Measurements from ENCODE around the gene CEMIP2.

DNA sequence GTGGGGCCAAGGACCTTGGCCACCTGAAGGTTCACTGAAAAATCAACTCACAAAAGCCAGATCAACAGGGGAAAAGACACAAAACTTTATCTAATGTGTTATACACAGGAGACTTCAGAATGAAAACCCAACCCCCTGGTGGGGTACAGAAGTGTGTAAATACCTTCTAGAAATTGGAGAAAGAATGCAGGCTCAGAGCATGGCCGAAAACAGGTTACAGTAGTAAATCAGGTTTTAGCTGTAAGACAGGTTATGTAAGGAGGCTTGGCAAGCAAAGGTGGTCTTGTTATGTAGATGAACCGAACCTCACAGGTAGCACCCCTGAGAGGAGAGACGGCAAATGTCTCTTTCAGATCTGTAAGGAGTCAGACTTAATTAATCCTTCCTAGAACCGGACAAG lies 10.0 kb downstream of the CEMIP2 start:
- TF ChIP-seq, protein P1, sequence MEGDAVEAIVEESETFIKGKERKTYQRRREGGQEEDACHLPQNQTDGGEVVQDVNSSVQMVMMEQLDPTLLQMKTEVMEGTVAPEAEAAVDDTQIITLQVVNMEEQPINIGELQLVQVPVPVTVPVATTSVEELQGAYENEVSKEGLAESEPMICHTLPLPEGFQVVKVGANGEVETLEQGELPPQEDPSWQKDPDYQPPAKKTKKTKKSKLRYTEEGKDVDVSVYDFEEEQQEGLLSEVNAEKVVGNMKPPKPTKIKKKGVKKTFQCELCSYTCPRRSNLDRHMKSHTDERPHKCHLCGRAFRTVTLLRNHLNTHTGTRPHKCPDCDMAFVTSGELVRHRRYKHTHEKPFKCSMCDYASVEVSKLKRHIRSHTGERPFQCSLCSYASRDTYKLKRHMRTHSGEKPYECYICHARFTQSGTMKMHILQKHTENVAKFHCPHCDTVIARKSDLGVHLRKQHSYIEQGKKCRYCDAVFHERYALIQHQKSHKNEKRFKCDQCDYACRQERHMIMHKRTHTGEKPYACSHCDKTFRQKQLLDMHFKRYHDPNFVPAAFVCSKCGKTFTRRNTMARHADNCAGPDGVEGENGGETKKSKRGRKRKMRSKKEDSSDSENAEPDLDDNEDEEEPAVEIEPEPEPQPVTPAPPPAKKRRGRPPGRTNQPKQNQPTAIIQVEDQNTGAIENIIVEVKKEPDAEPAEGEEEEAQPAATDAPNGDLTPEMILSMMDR (IDR thresholded peaks at IDR 0.05), result no peak
- TF ChIP-seq POLR2AphosphoS5 (IDR thresholded peaks at IDR 0.05) (no peak), POLR2A (IDR thresholded peaks at IDR 0.05) (no peak)
